WTC11 (cell line): Measurements from ENCODE around the gene PSMD1. TPM values are rescaled to one million over a fixed set of nuclear protein-coding genes. Genes with fewer than 3 reads are reported as not detected.

Experiments
- ATAC-seq: fragments of 200-7000 bp; cut with Tn5 transposase; 2 replicates; pipeline ENCODE4 v1.10.0; 2021; ENCODE audit warnings: mild to moderate bottlenecking, moderate library complexity
- CTCF ChIA-PET: fragments of 300-600 bp; sonication (Branson Sonifier 250); formaldehyde crosslinking; loops from one replicate; lab custom pipeline; 2021; ENCODE audit warnings: antibody characterized with exemption; lab: Charles Lee
- POLR2A ChIA-PET: fragments of 350-600 bp; sonication (Branson Sonifier 250); formaldehyde crosslinking; loops from one replicate; lab custom pipeline; 2021; ENCODE audit warnings: antibody characterized with exemption; lab: Charles Lee
- DNase-seq: peaks from one replicate; pipeline ENCODE4 v3.0.0; 2021; ENCODE audit warnings: low spot score
- H3K27ac Mint-ChIP-seq: 2 replicates; pipeline ENCODE4 v1.8.0; 2021; ENCODE audit warnings: mixed read lengths
- H3K27me3 Mint-ChIP-seq: 2 replicates; pipeline ENCODE4 v1.8.0; 2021; ENCODE audit warnings: low read depth, mild to moderate bottlenecking, moderate library complexity, mixed read lengths
- H3K36me3 Mint-ChIP-seq: 2 replicates; pipeline ENCODE4 v1.8.0; 2021; ENCODE audit warnings: mixed read lengths
- H3K4me1 Mint-ChIP-seq: 2 replicates; pipeline ENCODE4 v1.8.0; 2022; ENCODE audit warnings: mixed read lengths
- H3K4me3 Mint-ChIP-seq: 2 replicates; pipeline ENCODE4 v1.8.0; 2021; ENCODE audit warnings: mild to moderate bottlenecking, moderate library complexity, mixed read lengths
- H3K9me3 Mint-ChIP-seq: 2 replicates; pipeline ENCODE4 v1.8.0; 2021; ENCODE audit warnings: mixed read lengths
- CREM ChIP-seq: sonication (generic); formaldehyde crosslinking; IDR thresholded peaks from 2 replicates; pipeline ENCODE4 v1.8.1; 2022; ENCODE audit warnings: mild to moderate bottlenecking, missing genetic modification reagents, moderate library complexity
- EMX1 ChIP-seq: fragments of 250-450 bp; sonication (Bioruptor Pico); IDR thresholded peaks from 2 replicates; pipeline ENCODE4 v1.8.0; 2021; ENCODE audit warnings: mild to moderate bottlenecking
- ESRRA ChIP-seq: sonication (generic); formaldehyde crosslinking; IDR thresholded peaks from 2 replicates; pipeline ENCODE4 v1.8.1; 2022; ENCODE audit warnings: mild to moderate bottlenecking, missing genetic modification reagents, borderline replicate concordance
- FOXP1 ChIP-seq: sonication (generic); formaldehyde crosslinking; IDR thresholded peaks from 2 replicates; pipeline ENCODE4 v1.8.0; 2022; ENCODE audit warnings: missing genetic modification reagents, mild to moderate bottlenecking, moderate library complexity, borderline replicate concordance
- JAZF1 ChIP-seq: fragments of 250-450 bp; sonication (Bioruptor Pico); IDR thresholded peaks from 2 replicates; pipeline ENCODE4 v1.9.0; 2021; ENCODE audit warnings: moderate library complexity, mild to moderate bottlenecking, inconsistent platforms
- RELA ChIP-seq: sonication (generic); formaldehyde crosslinking; IDR thresholded peaks from 2 replicates; pipeline ENCODE4 v1.8.1; 2022; ENCODE audit warnings: missing genetic modification reagents, mild to moderate bottlenecking, borderline replicate concordance
- SMAD4 ChIP-seq: sonication (generic); formaldehyde crosslinking; IDR thresholded peaks from 2 replicates; pipeline ENCODE4 v1.8.0; 2022; ENCODE audit warnings: mild to moderate bottlenecking, missing genetic modification reagents
- ZNF121 ChIP-seq: sonication (generic); formaldehyde crosslinking; IDR thresholded peaks from 2 replicates; pipeline ENCODE4 v1.8.0; 2023; ENCODE audit warnings: missing genetic modification reagents
- ZNF219 ChIP-seq: sonication (generic); formaldehyde crosslinking; IDR thresholded peaks from 2 replicates; pipeline ENCODE4 v1.8.0; 2023; ENCODE audit warnings: missing genetic modification reagents, mild to moderate bottlenecking, borderline replicate concordance
- total RNA-seq: library from RNA; stranded (reverse); gene quantifications from 3 replicates; pipeline ENCODE4 v1.2.3, GENCODE V29; 2021
- TF ChIP-seq, protein P1 (sequence below): fragments of 200-600 bp; IDR thresholded peaks from 2 replicates; pipeline ENCODE4 v1.8.0; 2022; ENCODE audit warnings: antibody characterized with exemption
- TF ChIP-seq, protein P2 (sequence below): sonication (generic); formaldehyde crosslinking; IDR thresholded peaks from 2 replicates; pipeline ENCODE4 v1.8.1; 2023; ENCODE audit warnings: mild to moderate bottlenecking, missing genetic modification reagents, borderline replicate concordance
- TF ChIP-seq, protein P3 (sequence below): fragments of 250-450 bp; sonication (Bioruptor Pico); IDR thresholded peaks from 2 replicates; pipeline ENCODE4 v1.9.0; 2021; ENCODE audit warnings: mild to moderate bottlenecking
- TF ChIP-seq, protein P4 (sequence below): sonication (generic); formaldehyde crosslinking; IDR thresholded peaks from 2 replicates; pipeline ENCODE4 v1.8.1; 2023; ENCODE audit warnings: mild to moderate bottlenecking, moderate library complexity, missing genetic modification reagents
- TF ChIP-seq, protein P5 (sequence below): sonication (generic); formaldehyde crosslinking; IDR thresholded peaks from 2 replicates; pipeline ENCODE4 v1.8.1; 2022; ENCODE audit warnings: mild to moderate bottlenecking, missing genetic modification reagents, moderate library complexity, borderline replicate concordance
- TF ChIP-seq, protein P6 (sequence below): sonication (generic); formaldehyde crosslinking; IDR thresholded peaks from 2 replicates; pipeline ENCODE4 v1.8.0; 2022; ENCODE audit warnings: mild to moderate bottlenecking, missing genetic modification reagents
- TF ChIP-seq, protein P7 (sequence below): sonication (generic); formaldehyde crosslinking; conservative IDR thresholded peaks from 2 replicates; pipeline ENCODE4 v1.8.1; 2022; ENCODE audit warnings: mild to moderate bottlenecking, missing genetic modification reagents
- TF ChIP-seq, protein P8 (sequence below): fragments of 250-450 bp; sonication (Bioruptor Pico); IDR thresholded peaks from 2 replicates; pipeline ENCODE4 v1.9.0; 2021; ENCODE audit warnings: moderate library complexity, mild to moderate bottlenecking, inconsistent platforms, borderline replicate concordance
- TF ChIP-seq, protein P9 (sequence below): sonication (generic); formaldehyde crosslinking; conservative IDR thresholded peaks from 2 replicates; pipeline ENCODE4 v1.8.1; 2023; ENCODE audit warnings: mild to moderate bottlenecking, low read depth, missing genetic modification reagents, moderate library complexity

The PSMD1 gene
- total RNA-seq, 1 experiment from 2014 or later: 163 TPM

DNA sequence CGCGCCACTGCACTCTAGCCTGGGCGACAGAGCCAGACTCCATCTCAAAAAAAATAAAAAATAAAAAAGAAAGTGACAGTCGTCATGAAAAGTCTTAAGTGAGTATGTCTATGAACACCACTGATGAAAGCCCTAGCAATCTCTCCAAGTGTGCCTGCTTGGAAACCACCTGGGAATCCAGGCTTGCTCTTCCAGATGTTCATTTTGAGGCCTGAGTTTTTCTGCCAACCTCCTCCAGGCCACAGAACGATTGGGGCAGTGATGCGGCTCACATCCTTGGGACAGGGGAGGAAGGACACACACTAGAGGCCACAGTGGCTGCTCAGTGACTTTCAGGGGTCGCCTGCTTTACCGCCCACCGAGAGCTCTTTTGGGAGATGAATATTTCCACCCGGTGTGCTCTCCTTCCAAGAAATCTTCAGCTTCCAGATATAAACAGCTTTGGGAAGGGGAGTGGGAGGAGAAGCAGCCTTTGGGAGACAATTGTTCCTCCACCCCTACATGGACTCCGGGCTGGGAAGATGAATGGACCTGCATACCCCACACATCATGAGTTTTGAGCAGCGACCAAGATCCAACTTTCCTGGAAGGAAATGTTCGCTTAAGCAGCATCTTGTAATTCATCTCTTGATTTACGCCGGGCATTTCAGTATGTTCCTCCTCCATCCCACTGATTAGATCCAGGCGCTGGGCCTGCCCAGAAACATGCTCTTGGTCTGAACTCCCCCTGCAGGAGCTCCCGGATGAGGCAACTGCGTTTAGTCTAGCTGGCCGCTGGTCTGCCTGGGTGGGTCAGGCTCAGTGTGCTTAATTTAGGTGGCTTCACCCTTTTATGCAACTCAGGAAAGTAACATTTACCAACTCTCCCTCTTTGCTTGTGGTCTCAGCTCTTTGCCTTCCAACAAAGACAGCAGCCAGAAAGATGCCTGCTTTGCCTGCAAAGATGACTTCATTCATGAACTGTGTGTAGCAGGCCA lies 135.5 kb downstream of the PSMD1 start:
- peaks cover 3% of the 10 kb centered on the region for H3K36me3 Mint-ChIP-seq
- no peak overlapping the region; the same call in 1 of the 2 replicates for H3K27ac Mint-ChIP-seq
- POLR2A ChIA-PET: interaction anchor here (0.6 to 1.2 kb wide), 3 partner anchors 10 to 222 kb away, joined by 3 to 4 read pairs (median 3); no protein-coding TSS in a partner anchor
- peaks cover 33% of the 10 kb centered on the region for H3K4me1 Mint-ChIP-seq
- no peak overlapping the region for H3K4me3 Mint-ChIP-seq
- DNase-seq: peak; percentile 80
- TF ChIP-seq, protein P1, sequence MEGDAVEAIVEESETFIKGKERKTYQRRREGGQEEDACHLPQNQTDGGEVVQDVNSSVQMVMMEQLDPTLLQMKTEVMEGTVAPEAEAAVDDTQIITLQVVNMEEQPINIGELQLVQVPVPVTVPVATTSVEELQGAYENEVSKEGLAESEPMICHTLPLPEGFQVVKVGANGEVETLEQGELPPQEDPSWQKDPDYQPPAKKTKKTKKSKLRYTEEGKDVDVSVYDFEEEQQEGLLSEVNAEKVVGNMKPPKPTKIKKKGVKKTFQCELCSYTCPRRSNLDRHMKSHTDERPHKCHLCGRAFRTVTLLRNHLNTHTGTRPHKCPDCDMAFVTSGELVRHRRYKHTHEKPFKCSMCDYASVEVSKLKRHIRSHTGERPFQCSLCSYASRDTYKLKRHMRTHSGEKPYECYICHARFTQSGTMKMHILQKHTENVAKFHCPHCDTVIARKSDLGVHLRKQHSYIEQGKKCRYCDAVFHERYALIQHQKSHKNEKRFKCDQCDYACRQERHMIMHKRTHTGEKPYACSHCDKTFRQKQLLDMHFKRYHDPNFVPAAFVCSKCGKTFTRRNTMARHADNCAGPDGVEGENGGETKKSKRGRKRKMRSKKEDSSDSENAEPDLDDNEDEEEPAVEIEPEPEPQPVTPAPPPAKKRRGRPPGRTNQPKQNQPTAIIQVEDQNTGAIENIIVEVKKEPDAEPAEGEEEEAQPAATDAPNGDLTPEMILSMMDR: peak; percentile 39; the same call in 1 of the 2 replicates
- TF ChIP-seq ESRRA (no peak), ZNF121 (CRISPR knock-in tag) (0 out of 2 replicates have a peak, but pooled peaks have one; percentile 50)
- TF ChIP-seq, protein P2, sequence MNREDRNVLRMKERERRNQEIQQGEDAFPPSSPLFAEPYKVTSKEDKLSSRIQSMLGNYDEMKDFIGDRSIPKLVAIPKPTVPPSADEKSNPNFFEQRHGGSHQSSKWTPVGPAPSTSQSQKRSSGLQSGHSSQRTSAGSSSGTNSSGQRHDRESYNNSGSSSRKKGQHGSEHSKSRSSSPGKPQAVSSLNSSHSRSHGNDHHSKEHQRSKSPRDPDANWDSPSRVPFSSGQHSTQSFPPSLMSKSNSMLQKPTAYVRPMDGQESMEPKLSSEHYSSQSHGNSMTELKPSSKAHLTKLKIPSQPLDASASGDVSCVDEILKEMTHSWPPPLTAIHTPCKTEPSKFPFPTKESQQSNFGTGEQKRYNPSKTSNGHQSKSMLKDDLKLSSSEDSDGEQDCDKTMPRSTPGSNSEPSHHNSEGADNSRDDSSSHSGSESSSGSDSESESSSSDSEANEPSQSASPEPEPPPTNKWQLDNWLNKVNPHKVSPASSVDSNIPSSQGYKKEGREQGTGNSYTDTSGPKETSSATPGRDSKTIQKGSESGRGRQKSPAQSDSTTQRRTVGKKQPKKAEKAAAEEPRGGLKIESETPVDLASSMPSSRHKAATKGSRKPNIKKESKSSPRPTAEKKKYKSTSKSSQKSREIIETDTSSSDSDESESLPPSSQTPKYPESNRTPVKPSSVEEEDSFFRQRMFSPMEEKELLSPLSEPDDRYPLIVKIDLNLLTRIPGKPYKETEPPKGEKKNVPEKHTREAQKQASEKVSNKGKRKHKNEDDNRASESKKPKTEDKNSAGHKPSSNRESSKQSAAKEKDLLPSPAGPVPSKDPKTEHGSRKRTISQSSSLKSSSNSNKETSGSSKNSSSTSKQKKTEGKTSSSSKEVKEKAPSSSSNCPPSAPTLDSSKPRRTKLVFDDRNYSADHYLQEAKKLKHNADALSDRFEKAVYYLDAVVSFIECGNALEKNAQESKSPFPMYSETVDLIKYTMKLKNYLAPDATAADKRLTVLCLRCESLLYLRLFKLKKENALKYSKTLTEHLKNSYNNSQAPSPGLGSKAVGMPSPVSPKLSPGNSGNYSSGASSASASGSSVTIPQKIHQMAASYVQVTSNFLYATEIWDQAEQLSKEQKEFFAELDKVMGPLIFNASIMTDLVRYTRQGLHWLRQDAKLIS: 0 out of 2 replicates have a peak, but pooled peaks have one; percentile 5
- peak; percentile 82 for ATAC-seq
- CTCF ChIA-PET: interaction anchor here (0.6 to 2.1 kb wide), 24 partner anchors 10 to 344 kb away, joined by 3 to 22 read pairs (median 4); partner anchors contain the start of genes HTR2B and NCL
- H3K27me3 Mint-ChIP-seq: no peaks in the 10 kb centered on the region; the same call in 1 of the 2 replicates
- H3K9me3 Mint-ChIP-seq: peaks cover 8% of the 10 kb centered on the region

DNA sequence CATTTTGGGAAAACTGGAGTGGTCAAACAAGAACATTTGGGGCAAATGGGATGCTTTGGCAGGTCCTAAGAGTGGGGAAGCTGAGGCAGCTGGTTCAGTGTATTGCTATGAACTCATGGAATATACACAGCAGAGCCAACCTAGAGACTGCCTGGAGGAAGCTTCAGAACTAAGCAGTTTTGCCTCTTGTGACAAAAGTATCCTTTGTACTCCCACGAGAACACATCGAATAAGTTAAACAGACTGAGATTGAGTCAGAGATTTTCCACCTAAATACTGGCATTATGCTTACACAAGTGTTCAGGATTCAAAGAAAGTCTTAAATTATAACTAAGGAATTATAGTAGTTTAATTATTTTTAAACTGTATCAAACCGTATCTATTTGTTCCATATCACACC lies 136.5 kb downstream of the PSMD1 start:
- POLR2A ChIA-PET: no interaction called here
- TF ChIP-seq CREM (CRISPR knock-in tag) (no peak), EMX1 (CRISPR knock-in tag) (no peak), FOXP1 (CRISPR knock-in tag) (no peak), RELA (CRISPR knock-in tag) (no peak), JAZF1 (CRISPR knock-in tag) (no peak), SMAD4 (CRISPR knock-in tag) (no peak), ZNF219 (CRISPR knock-in tag) (no peak)
- TF ChIP-seq, protein P3, sequence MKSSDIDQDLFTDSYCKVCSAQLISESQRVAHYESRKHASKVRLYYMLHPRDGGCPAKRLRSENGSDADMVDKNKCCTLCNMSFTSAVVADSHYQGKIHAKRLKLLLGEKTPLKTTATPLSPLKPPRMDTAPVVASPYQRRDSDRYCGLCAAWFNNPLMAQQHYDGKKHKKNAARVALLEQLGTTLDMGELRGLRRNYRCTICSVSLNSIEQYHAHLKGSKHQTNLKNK (CRISPR knock-in tag): no peak
- TF ChIP-seq, protein P4, sequence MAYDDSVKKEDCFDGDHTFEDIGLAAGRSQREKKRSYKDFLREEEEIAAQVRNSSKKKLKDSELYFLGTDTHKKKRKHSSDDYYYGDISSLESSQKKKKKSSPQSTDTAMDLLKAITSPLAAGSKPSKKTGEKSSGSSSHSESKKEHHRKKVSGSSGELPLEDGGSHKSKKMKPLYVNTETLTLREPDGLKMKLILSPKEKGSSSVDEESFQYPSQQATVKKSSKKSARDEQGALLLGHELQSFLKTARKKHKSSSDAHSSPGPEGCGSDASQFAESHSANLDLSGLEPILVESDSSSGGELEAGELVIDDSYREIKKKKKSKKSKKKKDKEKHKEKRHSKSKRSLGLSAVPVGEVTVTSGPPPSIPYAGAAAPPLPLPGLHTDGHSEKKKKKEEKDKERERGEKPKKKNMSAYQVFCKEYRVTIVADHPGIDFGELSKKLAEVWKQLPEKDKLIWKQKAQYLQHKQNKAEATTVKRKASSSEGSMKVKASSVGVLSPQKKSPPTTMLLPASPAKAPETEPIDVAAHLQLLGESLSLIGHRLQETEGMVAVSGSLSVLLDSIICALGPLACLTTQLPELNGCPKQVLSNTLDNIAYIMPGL: no peak
- TF ChIP-seq, protein P5, sequence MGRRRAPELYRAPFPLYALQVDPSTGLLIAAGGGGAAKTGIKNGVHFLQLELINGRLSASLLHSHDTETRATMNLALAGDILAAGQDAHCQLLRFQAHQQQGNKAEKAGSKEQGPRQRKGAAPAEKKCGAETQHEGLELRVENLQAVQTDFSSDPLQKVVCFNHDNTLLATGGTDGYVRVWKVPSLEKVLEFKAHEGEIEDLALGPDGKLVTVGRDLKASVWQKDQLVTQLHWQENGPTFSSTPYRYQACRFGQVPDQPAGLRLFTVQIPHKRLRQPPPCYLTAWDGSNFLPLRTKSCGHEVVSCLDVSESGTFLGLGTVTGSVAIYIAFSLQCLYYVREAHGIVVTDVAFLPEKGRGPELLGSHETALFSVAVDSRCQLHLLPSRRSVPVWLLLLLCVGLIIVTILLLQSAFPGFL (CRISPR knock-in tag): no peak
- TF ChIP-seq, protein P6, sequence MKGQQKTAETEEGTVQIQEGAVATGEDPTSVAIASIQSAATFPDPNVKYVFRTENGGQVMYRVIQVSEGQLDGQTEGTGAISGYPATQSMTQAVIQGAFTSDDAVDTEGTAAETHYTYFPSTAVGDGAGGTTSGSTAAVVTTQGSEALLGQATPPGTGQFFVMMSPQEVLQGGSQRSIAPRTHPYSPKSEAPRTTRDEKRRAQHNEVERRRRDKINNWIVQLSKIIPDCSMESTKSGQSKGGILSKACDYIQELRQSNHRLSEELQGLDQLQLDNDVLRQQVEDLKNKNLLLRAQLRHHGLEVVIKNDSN (CRISPR knock-in tag): no peak
- TF ChIP-seq, protein P7, sequence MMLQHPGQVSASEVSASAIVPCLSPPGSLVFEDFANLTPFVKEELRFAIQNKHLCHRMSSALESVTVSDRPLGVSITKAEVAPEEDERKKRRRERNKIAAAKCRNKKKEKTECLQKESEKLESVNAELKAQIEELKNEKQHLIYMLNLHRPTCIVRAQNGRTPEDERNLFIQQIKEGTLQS (CRISPR knock-in tag): no peak
- TF ChIP-seq, protein P8, sequence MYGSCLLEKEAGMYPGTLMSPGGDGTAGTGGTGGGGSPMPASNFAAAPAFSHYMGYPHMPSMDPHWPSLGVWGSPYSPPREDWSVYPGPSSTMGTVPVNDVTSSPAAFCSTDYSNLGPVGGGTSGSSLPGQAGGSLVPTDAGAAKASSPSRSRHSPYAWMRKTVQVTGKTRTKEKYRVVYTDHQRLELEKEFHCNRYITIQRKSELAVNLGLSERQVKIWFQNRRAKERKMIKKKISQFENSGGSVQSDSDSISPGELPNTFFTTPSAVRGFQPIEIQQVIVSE (CRISPR knock-in tag): no peak
- TF ChIP-seq, protein P9, sequence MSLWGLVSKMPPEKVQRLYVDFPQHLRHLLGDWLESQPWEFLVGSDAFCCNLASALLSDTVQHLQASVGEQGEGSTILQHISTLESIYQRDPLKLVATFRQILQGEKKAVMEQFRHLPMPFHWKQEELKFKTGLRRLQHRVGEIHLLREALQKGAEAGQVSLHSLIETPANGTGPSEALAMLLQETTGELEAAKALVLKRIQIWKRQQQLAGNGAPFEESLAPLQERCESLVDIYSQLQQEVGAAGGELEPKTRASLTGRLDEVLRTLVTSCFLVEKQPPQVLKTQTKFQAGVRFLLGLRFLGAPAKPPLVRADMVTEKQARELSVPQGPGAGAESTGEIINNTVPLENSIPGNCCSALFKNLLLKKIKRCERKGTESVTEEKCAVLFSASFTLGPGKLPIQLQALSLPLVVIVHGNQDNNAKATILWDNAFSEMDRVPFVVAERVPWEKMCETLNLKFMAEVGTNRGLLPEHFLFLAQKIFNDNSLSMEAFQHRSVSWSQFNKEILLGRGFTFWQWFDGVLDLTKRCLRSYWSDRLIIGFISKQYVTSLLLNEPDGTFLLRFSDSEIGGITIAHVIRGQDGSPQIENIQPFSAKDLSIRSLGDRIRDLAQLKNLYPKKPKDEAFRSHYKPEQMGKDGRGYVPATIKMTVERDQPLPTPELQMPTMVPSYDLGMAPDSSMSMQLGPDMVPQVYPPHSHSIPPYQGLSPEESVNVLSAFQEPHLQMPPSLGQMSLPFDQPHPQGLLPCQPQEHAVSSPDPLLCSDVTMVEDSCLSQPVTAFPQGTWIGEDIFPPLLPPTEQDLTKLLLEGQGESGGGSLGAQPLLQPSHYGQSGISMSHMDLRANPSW (CRISPR knock-in tag): no peak

More for the DNA sequence above, 136.5 kb downstream of the PSMD1 start:
- CTCF ChIA-PET: interaction anchor here (0.7 to 2.0 kb wide), 5 partner anchors 13 to 315 kb away, joined by 3 to 22 read pairs (median 5); no protein-coding TSS in a partner anchor
- ATAC-seq (no peak), DNase-seq (no peak)
- Mint-ChIP-seq H3K4me3 (no peak overlapping the region), H3K4me1 (peaks cover 35% of the 10 kb centered on the region), H3K9me3 (peaks cover 8% of the 10 kb centered on the region), H3K36me3 (peaks cover 3% of the 10 kb centered on the region), H3K27me3 (no peaks in the 10 kb centered on the region; the same call in 1 of the 2 replicates), H3K27ac (no peak overlapping the region)
